ENCODE results near the gene C1orf87. TPM values are rescaled to one million over a fixed set of nuclear protein-coding genes. Genes with fewer than 3 reads are reported as not detected.
A peak's percentile ranks its signal among the peaks of the same experiment; 100 is the strongest.

The C1orf87 gene
- total RNA-seq, 4 donors from 2014 or later, result not detected

DNA sequence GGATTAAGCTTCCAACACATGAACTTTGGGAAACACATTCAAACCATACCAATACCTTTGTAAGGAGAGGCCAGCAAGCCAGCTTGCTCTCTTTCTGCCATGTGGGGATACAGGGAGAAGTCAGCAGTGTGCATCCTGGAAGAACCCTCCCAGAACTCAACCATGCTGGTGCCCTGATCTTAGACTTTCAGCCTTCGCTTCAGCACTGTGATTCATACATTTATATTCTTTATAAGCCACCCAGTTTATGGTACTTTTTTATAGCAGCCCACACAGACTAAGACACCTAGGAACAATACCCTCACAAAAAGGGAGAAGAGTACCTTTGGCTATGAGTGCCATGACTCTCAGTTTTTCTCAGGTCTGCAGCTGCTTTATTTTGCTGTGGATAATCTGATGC is 35.9 kb downstream of the C1orf87 start:
- no peaks in the 10 kb centered on the region for H3K4me1 ChIP-seq
- 100% methylated on average over 1 of the region's 1 CpG for WGBS, 2 donors
- H3K4me3 ChIP-seq, result no peak overlapping the region
- H3K27me3 ChIP-seq, result no peaks in the 10 kb centered on the region
- H3K9me3 ChIP-seq, result no peaks in the 10 kb centered on the region
- no peaks in the 10 kb centered on the region for H3K36me3 ChIP-seq
- no peak for TF ChIP-seq POLR2A (IDR thresholded peaks at IDR 0.05)
- TF ChIP-seq EP300 (IDR thresholded peaks at IDR 0.05), result no peak
- TF ChIP-seq, protein P1, sequence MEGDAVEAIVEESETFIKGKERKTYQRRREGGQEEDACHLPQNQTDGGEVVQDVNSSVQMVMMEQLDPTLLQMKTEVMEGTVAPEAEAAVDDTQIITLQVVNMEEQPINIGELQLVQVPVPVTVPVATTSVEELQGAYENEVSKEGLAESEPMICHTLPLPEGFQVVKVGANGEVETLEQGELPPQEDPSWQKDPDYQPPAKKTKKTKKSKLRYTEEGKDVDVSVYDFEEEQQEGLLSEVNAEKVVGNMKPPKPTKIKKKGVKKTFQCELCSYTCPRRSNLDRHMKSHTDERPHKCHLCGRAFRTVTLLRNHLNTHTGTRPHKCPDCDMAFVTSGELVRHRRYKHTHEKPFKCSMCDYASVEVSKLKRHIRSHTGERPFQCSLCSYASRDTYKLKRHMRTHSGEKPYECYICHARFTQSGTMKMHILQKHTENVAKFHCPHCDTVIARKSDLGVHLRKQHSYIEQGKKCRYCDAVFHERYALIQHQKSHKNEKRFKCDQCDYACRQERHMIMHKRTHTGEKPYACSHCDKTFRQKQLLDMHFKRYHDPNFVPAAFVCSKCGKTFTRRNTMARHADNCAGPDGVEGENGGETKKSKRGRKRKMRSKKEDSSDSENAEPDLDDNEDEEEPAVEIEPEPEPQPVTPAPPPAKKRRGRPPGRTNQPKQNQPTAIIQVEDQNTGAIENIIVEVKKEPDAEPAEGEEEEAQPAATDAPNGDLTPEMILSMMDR (IDR thresholded peaks at IDR 0.05), result no peak
- no peak for DNase-seq (ENCODE audit: low spot score in 2 of 2)
- no peak overlapping the region for H3K27ac ChIP-seq

DNA sequence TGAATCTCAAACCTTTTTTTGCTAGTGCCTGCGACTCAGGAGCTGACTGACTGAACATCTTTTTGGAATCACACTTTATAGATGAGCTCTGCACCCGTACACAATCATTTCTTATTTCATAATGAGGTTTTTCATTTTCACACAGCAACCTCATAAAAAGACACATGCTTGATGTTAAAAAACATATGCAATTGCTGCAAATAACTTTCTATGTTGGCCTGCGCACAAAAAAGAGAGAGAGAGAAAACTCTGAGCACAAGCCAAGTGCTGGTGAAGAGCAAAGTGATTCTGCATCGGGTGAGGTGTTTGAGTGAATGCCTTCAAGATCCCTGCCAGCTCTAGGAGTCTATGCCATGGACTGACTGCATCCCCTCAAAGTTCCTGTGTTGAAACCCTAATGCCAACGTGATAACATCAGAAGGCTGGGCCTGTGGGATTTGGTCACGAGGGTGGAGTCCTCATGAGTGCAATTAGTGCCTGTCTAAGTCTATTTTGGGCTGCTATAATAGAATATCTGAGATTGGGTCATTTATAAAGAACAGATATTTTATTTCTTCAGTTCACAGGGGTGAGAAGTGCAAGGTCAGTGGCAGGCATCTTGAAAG is 36.6 kb downstream of the C1orf87 start:
- 70 to 76% methylated on average over 6 of the region's 6 CpGs for WGBS, 2 donors
- Histone ChIP-seq H3K9me3 (no peaks in the 10 kb centered on the region), H3K4me1 (no peaks in the 10 kb centered on the region), H3K27me3 (no peaks in the 10 kb centered on the region), H3K4me3 (no peak overlapping the region), H3K27ac (no peak overlapping the region), H3K36me3 (no peaks in the 10 kb centered on the region)
- DNase-seq (ENCODE audit: low spot score in 2 of 2), result no peak
- TF ChIP-seq POLR2A (IDR thresholded peaks at IDR 0.05), result no peak
- TF ChIP-seq, protein P1 (IDR thresholded peaks at IDR 0.05), result no peak
- no peak for TF ChIP-seq EP300 (IDR thresholded peaks at IDR 0.05)

DNA sequence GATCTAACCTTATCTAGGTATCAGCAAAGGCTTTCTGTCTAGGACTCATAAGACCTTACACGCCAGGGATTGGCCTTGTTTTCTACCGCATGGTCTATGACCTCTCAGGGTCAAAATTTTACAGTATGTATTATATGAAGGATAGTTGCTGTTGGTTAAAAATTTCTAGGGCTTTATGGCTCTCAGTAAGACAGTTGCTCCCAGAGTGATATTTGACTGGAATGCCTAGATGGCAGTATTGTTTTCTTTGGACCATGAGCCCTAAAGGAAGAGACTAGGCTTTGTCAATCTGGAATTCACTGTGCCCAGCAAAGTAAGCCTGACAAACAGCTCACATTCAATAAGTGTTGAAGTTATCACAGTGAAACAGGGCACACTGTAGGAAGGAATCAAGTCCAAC is 37.6 kb downstream of the C1orf87 start:
- no peaks in the 10 kb centered on the region for H3K4me1 ChIP-seq
- H3K27me3 ChIP-seq, result no peaks in the 10 kb centered on the region
- no peaks in the 10 kb centered on the region for H3K36me3 ChIP-seq
- TF ChIP-seq POLR2A (IDR thresholded peaks at IDR 0.05), result no peak
- TF ChIP-seq, protein P1 (IDR thresholded peaks at IDR 0.05), result no peak
- TF ChIP-seq EP300 (IDR thresholded peaks at IDR 0.05), result no peak
- 25 to 66% methylated on average over 2 of the region's 2 CpGs for WGBS, 2 donors
- no peaks in the 10 kb centered on the region for H3K9me3 ChIP-seq
- H3K4me3 ChIP-seq, result no peak overlapping the region
- DNase-seq (ENCODE audit: low spot score in 2 of 2), result no peak
- H3K27ac ChIP-seq, result no peak overlapping the region

DNA sequence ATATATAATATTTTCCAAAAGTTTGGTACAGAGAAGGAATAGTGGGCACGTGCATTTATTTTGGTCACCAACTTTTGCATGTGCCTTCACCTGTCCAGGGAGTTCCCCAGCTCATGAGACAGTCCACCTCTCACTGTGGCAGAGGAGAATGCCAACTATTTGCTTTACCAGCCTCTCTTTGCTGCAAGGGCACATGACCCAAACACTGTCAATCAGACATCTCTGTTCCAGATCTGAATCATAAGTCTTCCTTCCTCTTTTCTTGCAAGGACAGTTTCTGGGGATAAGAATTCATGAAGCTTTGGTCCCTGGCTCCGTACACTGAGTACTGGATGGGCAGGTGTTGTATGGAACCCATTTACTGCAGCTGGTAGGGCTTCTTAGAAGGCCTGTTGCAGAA is 38.6 kb downstream of the C1orf87 start:
- WGBS, 2 donors, result 87 to 97% methylated on average over 2 of the region's 2 CpGs
- TF ChIP-seq, protein P1 (IDR thresholded peaks at IDR 0.05), result no peak
- TF ChIP-seq EP300 (IDR thresholded peaks at IDR 0.05) (no peak), POLR2A (IDR thresholded peaks at IDR 0.05) (no peak)
- no peak overlapping the region for H3K27ac ChIP-seq
- no peaks in the 10 kb centered on the region for H3K36me3 ChIP-seq
- DNase-seq (ENCODE audit: low spot score in 2 of 2), result peak in 1 of 2 donors; percentile 6
- H3K27me3 ChIP-seq, result no peaks in the 10 kb centered on the region
- H3K4me3 ChIP-seq, result no peak overlapping the region
- no peaks in the 10 kb centered on the region for H3K9me3 ChIP-seq
- H3K4me1 ChIP-seq, result no peaks in the 10 kb centered on the region

DNA sequence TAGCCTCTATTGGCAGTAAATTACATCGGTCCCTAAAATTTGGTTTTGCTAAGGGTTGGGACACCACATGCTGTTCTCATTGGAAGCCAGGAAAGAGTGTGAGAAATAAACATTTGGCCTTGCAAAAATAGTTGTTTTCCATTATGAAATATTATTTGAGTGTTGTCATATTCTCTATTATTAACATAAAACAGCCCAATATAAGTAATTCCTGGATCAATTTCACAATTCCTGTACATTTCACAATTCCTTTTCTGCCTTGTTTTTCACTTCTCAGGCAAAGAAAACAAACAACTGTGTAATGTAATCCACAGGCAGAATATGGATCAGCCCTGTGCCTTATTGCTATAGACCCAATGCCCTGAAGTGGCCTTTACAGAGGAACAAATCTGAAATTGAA is 40.5 kb downstream of the C1orf87 start:
- whole genome bisulfite sequencing, 2 donors, result 84 to 97% methylated on average over 1 of the region's 1 CpG
- no peak for TF ChIP-seq EP300 (IDR thresholded peaks at IDR 0.05)
- TF ChIP-seq, protein P1 (IDR thresholded peaks at IDR 0.05), result no peak
- TF ChIP-seq POLR2A (IDR thresholded peaks at IDR 0.05), result no peak

More for the DNA sequence above, 40.5 kb downstream of the C1orf87 start:
- no peak for DNase-seq (ENCODE audit: low spot score in 2 of 2)
- Histone ChIP-seq H3K27me3 (no peaks in the 10 kb centered on the region), H3K36me3 (no peaks in the 10 kb centered on the region), H3K9me3 (no peaks in the 10 kb centered on the region), H3K4me1 (no peaks in the 10 kb centered on the region), H3K4me3 (no peak overlapping the region), H3K27ac (no peak overlapping the region)

Data from tibial nerve (tissue), 4 donors.